Measurements from ENCODE around the gene TTBK2. TPM values are rescaled to one million over a fixed set of nuclear protein-coding genes. Genes with fewer than 3 reads are reported as not detected.

Gene TTBK2
- total RNA-seq, 1 donor from 2014 or later: 23.3 TPM

GRCh38 chr15:42832576-42832975, 88.0 kb downstream of the TTBK2 start:
- H3K9me3 ChIP-seq (replicated peaks): no peaks in the 10 kb centered on the region
- intact Hi-C loops (cut with micrococcal nuclease): no loop called here
- H3K36me3 ChIP-seq: peaks cover 10% of the 10 kb centered on the region
- no peak for TF ChIP-seq CTCF (IDR thresholded peaks at IDR 0.05; ENCODE audit: borderline replicate concordance)
- H3K4me1 ChIP-seq: no peaks in the 10 kb centered on the region
- no peak for DNase-seq
- H3K27ac ChIP-seq (replicated peaks): no peak overlapping the region
- no peak overlapping the region for H3K4me3 ChIP-seq
- no peaks in the 10 kb centered on the region for H3K27me3 ChIP-seq (ENCODE audit: low read depth)

DNA sequence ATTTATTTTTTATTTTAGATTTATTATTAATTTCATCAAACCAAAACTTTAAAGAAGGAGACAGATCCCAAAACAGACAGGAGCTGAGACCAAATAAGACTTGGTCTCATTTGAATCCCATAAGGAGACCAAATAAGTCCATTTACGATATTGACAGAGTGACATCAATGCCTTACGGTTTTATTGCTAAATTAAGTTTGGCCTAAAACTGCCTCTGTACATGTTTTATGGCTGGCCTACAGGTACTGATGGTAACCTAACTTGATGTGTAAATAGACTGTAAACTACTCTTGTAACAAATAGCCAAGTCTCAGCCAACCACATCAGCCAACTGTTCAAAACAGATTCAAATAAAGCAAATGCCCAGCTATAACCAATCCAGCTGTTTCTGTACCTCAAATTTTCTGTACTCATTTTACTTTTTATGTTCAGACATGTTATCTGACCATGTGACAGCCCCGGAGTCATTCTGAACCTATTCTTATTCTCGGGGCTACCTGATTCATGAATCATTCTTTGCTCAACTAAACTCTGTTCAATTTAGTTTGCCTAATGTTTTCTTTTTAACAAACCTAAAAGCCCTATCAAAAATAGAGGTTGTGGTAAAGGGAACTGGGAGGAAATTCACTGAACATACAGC, 94.2 kb downstream of the TTBK2 start:
- Histone ChIP-seq H3K4me3 (no peak overlapping the region), H3K27ac (replicated peaks) (no peak overlapping the region), H3K27me3 (ENCODE audit: low read depth) (no peaks in the 10 kb centered on the region), H3K9me3 (replicated peaks) (no peaks in the 10 kb centered on the region), H3K36me3 (peaks cover 23% of the 10 kb centered on the region), H3K4me1 (no peaks in the 10 kb centered on the region)
- no peak for DNase-seq
- TF ChIP-seq CTCF (IDR thresholded peaks at IDR 0.05; ENCODE audit: borderline replicate concordance): no peak
- intact Hi-C loops (cut with micrococcal nuclease): no loop called here

GRCh38 chr15:42825599-42825998, 95.0 kb downstream of the TTBK2 start:
- Histone ChIP-seq H3K36me3 (peaks cover 23% of the 10 kb centered on the region), H3K27me3 (ENCODE audit: low read depth) (no peaks in the 10 kb centered on the region), H3K4me1 (no peaks in the 10 kb centered on the region), H3K9me3 (replicated peaks) (no peaks in the 10 kb centered on the region), H3K27ac (replicated peaks) (no peak overlapping the region), H3K4me3 (no peak overlapping the region)
- DNase-seq: no peak
- intact Hi-C loops (cut with micrococcal nuclease): no loop called here
- TF ChIP-seq CTCF (IDR thresholded peaks at IDR 0.05; ENCODE audit: borderline replicate concordance): no peak

- H3K27ac ChIP-seq (replicated peaks): no peak overlapping the region
- intact Hi-C loops (cut with micrococcal nuclease): no loop called here
- DNase-seq: no peak
- no peaks in the 10 kb centered on the region for H3K4me1 ChIP-seq
- H3K36me3 ChIP-seq: peaks cover 11% of the 10 kb centered on the region
- TF ChIP-seq CTCF (IDR thresholded peaks at IDR 0.05; ENCODE audit: borderline replicate concordance): no peak
- H3K9me3 ChIP-seq (replicated peaks): no peaks in the 10 kb centered on the region
- no peaks in the 10 kb centered on the region for H3K27me3 ChIP-seq (ENCODE audit: low read depth)
- H3K4me3 ChIP-seq: no peak overlapping the region
Observed at GRCh38 chr15:42820811-42821210, 99.8 kb downstream of the TTBK2 start.

DNA sequence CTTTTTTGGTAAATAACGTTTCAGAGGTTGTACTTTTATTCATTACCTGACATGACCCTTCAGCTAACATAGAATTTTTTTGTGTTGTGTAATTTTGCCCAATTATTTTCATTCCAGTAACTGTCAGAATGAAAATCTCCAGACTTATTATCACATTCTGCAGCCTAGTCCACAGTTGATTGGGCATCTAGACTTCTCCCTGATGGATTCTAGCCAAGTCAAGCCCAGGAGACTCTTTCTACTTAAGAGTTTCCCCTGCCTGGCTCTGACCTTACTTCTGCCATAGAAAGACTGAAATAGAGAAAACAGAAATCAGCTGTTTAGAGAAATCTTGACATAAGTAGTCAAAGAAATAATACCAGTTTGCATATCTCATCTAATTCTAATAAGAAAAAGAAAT, 100.8 kb downstream of the TTBK2 start:
- no peaks in the 10 kb centered on the region for H3K4me1 ChIP-seq
- peaks cover 11% of the 10 kb centered on the region for H3K36me3 ChIP-seq
- H3K27me3 ChIP-seq (ENCODE audit: low read depth): no peaks in the 10 kb centered on the region
- H3K4me3 ChIP-seq: no peak overlapping the region
- intact Hi-C loops (cut with micrococcal nuclease): no loop called here
- no peaks in the 10 kb centered on the region for H3K9me3 ChIP-seq (replicated peaks)
- no peak for TF ChIP-seq CTCF (IDR thresholded peaks at IDR 0.05; ENCODE audit: borderline replicate concordance)
- no peak overlapping the region for H3K27ac ChIP-seq (replicated peaks)
- DNase-seq: no peak
